Forelimb muscle (tissue), 1 donor: ENCODE data around the gene ZNF804A. TPM values are rescaled to one million over a fixed set of nuclear protein-coding genes. Genes with fewer than 3 reads are reported as not detected.

ENCODE experiments used
- DNase-seq: peaks from one replicate; pipeline ENCODE4 v3.0.0-alpha.2; 2013; ENCODE audit warnings: low read depth
- polyA plus RNA-seq: library from polyadenylated mRNA; unstranded; fragments of 120-200 nt; gene quantifications from one replicate; pipeline ENCODE4 v1.2.1, GENCODE V29; 2013; ENCODE audit not compliant: insufficient read length

The ZNF804A gene
- polyA plus RNA-seq = 0.13 TPM

DNA sequence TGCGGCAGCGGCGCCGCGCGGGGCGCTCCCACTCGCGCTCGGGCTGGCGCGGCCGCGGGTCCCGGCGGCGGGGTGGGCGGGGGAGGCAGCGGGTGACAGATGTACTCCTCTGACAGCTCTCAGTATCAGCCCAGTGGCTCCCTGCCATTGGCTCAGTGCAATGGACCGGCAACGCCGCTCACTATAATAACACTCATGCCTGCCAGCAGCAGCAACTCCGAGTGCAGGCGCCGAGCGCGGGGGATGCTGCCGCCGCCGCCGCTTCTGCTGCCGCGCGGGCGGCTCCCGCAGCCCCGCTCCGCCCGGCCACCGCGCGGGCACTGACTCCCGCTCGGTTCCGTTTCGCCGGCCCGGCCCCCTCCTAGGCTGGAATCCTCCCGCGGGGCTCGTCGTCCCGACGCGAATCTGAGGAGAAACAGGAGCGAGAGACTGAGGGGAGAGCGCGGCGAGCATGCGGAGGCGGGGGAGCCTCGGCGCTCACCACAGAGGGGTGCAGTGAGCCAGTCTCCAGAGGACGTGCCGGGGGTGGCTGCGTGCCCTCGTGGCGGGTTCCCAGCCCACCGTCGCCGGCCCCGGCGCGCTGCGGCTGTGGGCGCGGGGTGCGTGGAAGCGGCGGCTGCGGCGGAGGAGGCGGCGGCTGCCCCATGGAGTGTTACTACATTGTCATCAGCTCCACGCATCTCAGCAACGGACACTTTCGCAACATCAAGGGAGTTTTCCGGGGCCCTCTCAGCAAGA lies at the start of gene ZNF804A:
ZNF804A (plus strand) TSS at position 214 of the 738 bp plus-strand sequence; CDS start at position 645, 431 bp downstream.
- no peak for DNase-seq

DNA sequence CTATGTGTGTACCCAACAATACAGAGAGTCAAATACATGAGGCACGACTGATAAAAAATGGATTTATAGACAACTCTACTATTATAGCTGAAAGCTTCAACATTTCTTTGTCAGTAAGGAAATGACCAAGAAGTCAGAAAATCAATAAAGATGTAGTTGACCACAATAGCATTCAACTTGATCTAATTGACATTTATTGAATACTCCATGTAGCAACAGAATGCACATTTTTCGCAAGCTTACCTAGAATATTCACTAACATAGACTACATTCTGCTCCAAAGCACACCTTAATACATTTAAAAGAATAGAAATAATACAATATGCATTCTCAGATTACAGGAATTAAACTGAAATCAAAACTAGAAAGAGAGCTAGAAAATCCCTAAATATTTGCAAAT lies 49.2 kb upstream of the ZNF804A start:
- DNase-seq = no peak

- DNase-seq = no peak
Measured at GRCh38 chr2:184551626-184552025, 46.7 kb upstream of the ZNF804A start.

DNA sequence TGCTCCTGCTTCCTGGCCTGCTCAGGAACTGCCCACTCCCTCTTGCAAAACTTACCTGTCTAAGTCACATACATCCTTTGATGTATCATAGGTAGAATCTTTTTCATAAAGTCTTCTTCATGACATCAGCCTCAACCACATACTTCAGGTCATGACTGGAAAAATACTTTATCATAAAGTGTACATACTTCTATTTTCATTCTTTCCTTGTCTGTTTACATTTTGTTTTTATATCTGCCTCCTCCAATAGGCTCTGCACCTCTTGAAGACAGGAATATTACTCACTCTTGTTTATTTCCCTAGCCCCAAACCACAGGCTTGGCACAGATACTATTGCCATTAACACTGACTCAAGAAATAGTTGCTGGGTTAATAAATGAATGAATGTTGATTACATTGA lies 43.6 kb upstream of the ZNF804A start:
- DNase-seq = no peak

GRCh38 chr2:184555352-184555751 lies 43.0 kb upstream of the ZNF804A start:
- no peak for DNase-seq

- DNase-seq = no peak
Measured at GRCh38 chr2:184556639-184557038, 41.7 kb upstream of the ZNF804A start.

DNA sequence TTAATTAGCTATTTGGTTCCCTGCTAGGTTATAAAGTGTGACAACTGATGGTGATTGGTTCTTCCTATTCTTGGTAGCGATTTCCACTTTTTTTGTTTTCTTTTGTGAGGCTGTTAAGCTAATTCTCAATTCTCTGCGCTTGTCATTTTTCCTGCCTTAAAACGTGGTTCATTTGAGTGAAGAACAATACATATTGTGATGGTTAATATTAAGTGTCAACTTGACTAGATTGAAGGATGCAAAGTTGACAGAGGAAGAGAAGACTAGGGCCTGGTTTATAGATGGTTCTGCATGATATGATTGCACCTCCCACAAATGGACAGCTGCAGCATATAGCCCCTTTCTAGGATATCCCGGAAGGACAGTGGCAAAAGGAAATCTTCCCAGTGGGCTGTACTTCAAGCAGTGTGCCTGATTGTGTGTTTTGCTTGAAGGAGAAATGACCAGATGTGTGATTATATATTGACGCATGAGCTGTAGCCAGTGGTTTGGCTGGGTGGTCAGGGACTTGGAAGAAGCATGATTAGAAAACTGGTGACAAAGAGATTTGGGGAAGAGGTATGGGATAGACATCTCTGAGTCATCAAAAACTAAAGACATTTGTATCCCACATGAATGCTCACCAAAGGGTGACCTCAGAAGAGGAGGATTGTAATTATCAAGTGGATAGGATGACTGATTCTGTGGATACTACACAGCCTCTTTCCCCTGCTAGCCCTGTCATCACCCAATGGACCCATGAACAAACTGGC lies 39.4 kb upstream of the ZNF804A start:
- DNase-seq = no peak

DNA sequence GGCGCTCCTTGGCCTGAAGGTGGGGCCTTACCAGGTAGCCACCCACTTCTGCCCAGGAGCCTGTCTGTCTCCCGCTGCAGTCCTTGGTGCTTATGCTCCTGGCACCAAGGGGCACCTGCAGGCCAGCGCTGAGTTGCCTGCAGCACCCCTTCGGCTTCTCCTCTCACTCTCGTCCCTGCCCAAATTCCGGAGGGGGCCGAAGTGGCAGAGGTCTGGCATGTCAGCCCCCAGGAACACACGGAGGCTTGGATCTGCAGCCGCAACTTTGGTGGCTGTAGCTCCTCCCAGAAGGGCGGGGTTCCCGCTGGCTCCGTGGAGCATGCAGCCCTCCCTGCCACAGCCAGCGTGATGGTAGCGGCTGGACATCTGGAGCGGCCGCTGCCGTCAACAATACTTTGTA lies 37.7 kb upstream of the ZNF804A start:
- DNase-seq = no peak

- DNase-seq = no peak
Measured at GRCh38 chr2:184562532-184562931, 35.8 kb upstream of the ZNF804A start.

GRCh38 chr2:184564092-184564491 lies 34.2 kb upstream of the ZNF804A start:
- no peak for DNase-seq

DNA sequence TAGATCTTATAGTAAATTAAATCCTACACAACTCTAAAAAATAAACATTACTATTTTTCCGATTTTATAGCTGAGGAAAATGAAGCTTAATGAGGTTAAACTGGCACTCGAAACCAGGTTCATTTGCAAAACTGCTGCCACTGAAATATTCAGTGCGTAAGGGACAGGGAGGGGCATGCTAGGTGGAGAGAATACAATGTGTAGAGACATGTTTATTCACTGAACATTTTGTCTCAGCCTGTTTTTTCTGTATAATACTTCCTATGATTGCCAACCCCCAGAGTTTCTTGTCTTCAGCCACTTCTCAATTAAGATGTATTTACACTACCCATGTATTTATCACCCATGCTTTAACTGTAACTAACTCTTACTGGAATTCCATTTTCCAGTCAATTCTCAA lies 31.6 kb upstream of the ZNF804A start:
- no peak for DNase-seq

GRCh38 chr2:184577056-184577455 lies 21.3 kb upstream of the ZNF804A start:
- DNase-seq = no peak

DNA sequence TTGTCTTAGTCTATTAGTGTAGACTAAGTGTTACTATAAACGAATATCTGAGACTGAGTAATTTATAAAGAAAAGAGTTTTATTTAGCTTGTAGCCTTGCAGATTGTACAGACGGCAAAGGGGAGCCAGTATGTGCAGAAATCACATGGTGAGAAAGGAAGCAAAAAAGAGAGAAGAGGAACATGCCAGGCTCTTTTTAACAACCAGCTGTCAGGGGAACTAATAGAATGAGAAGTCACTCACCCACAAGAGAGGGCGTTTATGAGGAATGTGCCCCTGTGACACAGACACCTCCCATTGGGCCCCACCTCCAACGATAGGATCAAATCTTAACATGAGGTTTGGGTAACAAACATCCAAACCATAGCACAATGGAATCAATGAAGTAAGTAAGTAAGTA lies 20.6 kb upstream of the ZNF804A start:
- DNase-seq = no peak

DNA sequence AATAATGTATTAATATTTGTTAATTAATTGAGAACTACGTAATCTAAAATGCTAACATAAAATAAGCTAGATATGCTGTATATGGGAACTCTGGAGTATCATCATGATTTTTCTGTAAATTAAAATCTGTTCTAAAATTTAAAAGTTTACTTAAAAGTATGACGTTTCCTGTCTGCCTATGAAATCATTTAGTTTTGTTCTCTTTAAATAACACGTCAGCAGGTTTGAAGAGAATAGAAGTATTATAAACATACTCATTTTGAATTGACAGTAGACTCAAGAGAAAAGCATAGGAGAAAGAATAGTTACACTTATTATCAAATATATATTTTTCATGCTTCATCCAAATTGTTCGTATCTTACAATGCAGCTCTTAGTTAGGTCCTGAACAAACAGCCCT lies 19.1 kb upstream of the ZNF804A start:
- no peak for DNase-seq

DNA sequence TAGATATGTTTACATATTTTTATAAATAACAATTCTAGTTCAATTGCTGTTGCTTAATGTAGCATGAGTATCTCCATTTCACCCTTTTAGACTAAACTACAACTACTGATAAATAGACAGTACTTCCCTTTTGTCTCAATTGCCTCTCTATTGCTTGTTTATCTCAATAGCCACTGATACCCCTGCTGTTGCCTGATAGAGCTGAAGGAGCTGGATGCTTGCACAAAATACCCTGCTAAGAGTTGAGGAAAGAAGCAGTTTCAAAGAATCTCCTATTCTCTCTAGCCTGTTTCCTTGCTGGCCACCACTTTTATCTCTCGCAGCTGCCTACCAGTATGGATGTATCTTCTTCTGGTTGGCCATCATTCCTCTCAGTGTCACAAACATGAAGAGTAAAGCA lies 16.9 kb upstream of the ZNF804A start:
- DNase-seq = no peak

DNA sequence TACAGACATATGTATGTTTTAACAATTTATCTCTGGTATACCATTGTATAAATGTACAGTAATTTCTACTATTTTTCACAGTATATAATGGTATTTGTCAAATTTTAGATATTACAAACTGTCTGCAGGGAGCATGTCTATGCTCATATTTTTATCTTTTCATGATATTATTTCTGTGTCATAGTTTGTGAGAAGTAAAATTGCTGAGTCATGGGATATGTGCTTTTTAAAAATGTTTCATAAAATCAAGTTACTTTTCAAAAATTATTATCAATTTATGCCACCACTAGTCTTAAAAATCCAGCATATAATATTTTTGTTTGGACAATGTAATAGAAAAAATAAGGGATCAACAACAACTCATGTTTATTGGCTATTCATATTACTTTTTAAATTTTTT lies 9.1 kb upstream of the ZNF804A start:
- DNase-seq = no peak

GRCh38 chr2:184596819-184597411 lies 1.4 kb upstream of the ZNF804A start:
- no peak for DNase-seq

DNA sequence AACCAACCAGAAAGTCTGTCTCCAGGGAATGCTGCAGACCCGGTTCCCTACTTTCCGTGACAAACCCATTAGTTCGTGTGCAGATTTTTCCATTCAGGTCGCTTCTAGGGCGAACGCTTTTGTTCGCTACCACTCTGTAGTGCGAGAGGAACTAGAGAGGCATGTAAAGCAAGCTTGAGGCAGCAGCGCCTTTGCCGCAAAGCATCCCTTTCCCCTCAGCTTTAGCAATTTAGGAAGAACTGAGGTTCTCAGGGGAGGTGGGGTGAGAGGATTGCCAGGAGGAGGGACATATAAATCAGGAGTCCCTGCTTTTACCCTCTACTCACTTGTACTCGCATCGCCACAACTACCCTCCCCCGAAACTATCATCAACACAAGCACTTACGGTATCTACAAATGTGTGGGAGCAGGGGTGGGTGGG lies 748 bp upstream of the ZNF804A start:
- DNase-seq = no peak

DNA sequence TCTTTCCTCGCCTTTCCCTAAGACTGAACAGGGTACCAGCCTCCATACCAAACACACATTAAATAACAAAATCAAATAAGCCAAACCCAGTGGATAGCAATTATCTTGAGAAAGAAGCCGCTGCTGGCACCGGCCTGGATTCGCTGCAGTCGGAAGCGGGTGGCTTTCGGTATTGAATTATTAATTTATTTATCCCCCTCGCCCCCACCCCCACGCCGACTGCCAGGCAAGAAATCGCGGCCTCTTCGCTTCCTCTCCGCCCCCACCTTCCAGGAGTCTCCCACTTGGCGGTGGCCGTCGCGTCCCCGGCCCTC lies 370 bp upstream of the ZNF804A start:
- no peak for DNase-seq

GRCh38 chr2:184599054-184599871 lies 934 bp downstream of the ZNF804A start:
- no peak for DNase-seq

- no peak for DNase-seq
Measured at GRCh38 chr2:184599872-184600222, 1.5 kb downstream of the ZNF804A start.

DNA sequence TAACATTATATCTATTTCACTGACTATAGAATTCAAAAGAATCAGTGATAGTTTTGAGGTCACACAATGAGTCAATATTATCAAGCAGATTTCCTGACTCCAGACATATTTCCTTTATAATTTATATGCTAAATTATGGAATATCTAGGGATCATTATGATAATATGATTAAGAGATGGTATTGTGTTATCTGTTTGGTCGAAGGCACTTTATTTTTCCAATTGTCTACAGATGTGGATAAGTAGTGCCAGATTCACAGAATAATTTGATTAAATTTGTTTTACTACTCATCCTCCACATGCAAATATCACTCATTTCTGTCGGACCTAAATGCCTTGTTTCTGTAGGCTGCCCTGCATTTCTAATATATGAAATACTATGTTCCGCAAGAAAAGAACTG lies 4.4 kb downstream of the ZNF804A start:
- DNase-seq = no peak
